SK-N-SH treated with all-trans-retinoic acid at 6 μM for 48 hours (cell line): ENCODE measurements around the gene TTC39B.
A peak's percentile ranks its signal among the peaks of the same experiment; 100 is the strongest.

Experiments
- ATAC-seq: fragments of 200-7000 bp; cut with Tn5 transposase; 3 replicates; pipeline ENCODE4 v1.9.1; 2020; ENCODE audit warnings: mild to moderate bottlenecking, moderate library complexity
- ARNTL ChIP-seq: fragments of 450-650 bp; formaldehyde crosslinking; IDR thresholded peaks from 2 replicates; pipeline ENCODE4 v1.5.0; 2020; ENCODE audit warnings: low read depth, mild to moderate bottlenecking, moderate library complexity, borderline replicate concordance
- BACH2 ChIP-seq: fragments of 250-450 bp; sonication (Bioruptor Pico); IDR thresholded peaks from 2 replicates; pipeline ENCODE4 v1.9.0; 2021; ENCODE audit warnings: mild to moderate bottlenecking, borderline replicate concordance
- CSDC2 ChIP-seq: fragments of 250-450 bp; sonication (Bioruptor Pico); IDR thresholded peaks from 2 replicates; pipeline ENCODE4 v1.5.0; 2020; ENCODE audit warnings: mild to moderate bottlenecking, moderate library complexity
- GLIS3 ChIP-seq: fragments of 250-450 bp; sonication (Bioruptor Pico); IDR thresholded peaks from 2 replicates; pipeline ENCODE4 v1.5.0; 2020; ENCODE audit warnings: mild to moderate bottlenecking, moderate library complexity
- ISL1 ChIP-seq: fragments of 250-450 bp; sonication (Bioruptor Pico); IDR thresholded peaks from 2 replicates; pipeline ENCODE4 v2.1.2; 2022; ENCODE audit warnings: mild to moderate bottlenecking, moderate library complexity
- OSR1 ChIP-seq: fragments of 250-450 bp; sonication (Bioruptor Pico); IDR thresholded peaks from 2 replicates; pipeline ENCODE4 v1.8.0; 2022; ENCODE audit warnings: moderate library complexity, mild to moderate bottlenecking, inconsistent platforms
- PPARA ChIP-seq: fragments of 250-450 bp; sonication (Bioruptor Pico); IDR thresholded peaks from 2 replicates; pipeline ENCODE4 v1.5.0; 2020; ENCODE audit warnings: mild to moderate bottlenecking, borderline replicate concordance
- SNAI2 ChIP-seq: fragments of 250-450 bp; sonication (Bioruptor Pico); IDR thresholded peaks from 2 replicates; pipeline ENCODE4 v1.5.0; 2020; ENCODE audit warnings: mild to moderate bottlenecking, moderate library complexity
- TCF4 ChIP-seq: fragments of 250-450 bp; sonication (Bioruptor Pico); IDR thresholded peaks from 2 replicates; pipeline ENCODE4 v1.8.0; 2021; ENCODE audit warnings: mild to moderate bottlenecking, moderate library complexity, borderline replicate concordance
- ZC3H10 ChIP-seq: fragments of 250-450 bp; sonication (Bioruptor Pico); IDR thresholded peaks from 2 replicates; pipeline ENCODE4 v1.5.1; 2021; ENCODE audit warnings: mild to moderate bottlenecking, moderate library complexity
- ZFP3 ChIP-seq: fragments of 250-450 bp; sonication (Bioruptor Pico); IDR thresholded peaks from 2 replicates; pipeline ENCODE4 v1.5.0; 2020; ENCODE audit warnings: mild to moderate bottlenecking, moderate library complexity
- ZNF565 ChIP-seq: fragments of 450-650 bp; formaldehyde crosslinking; conservative IDR thresholded peaks from 2 replicates; pipeline ENCODE4 v1.5.0; 2020; ENCODE audit warnings: low read depth, mild to moderate bottlenecking, moderate library complexity
- ZNF70 ChIP-seq: fragments of 450-650 bp; formaldehyde crosslinking; IDR thresholded peaks from 2 replicates; pipeline ENCODE4 v1.5.0; 2020; ENCODE audit warnings: mild to moderate bottlenecking, moderate library complexity
- ZNF8 ChIP-seq: fragments of 450-650 bp; formaldehyde crosslinking; IDR thresholded peaks from 2 replicates; pipeline ENCODE4 v1.5.0; 2020; ENCODE audit warnings: mild to moderate bottlenecking, moderate library complexity
- TF ChIP-seq, protein P1 (sequence below): fragments of 250-450 bp; sonication (Bioruptor Pico); IDR thresholded peaks from 2 replicates; pipeline ENCODE4 v1.8.0; 2021; ENCODE audit warnings: low read depth, mild to moderate bottlenecking, moderate library complexity, borderline replicate concordance
- TF ChIP-seq, protein P2 (sequence below): fragments of 250-450 bp; sonication (Bioruptor Pico); IDR thresholded peaks from 2 replicates; pipeline ENCODE4 v1.5.1; 2020; ENCODE audit warnings: low read depth, mild to moderate bottlenecking, moderate library complexity
- TF ChIP-seq, protein P3 (sequence below): fragments of 250-450 bp; sonication (Bioruptor Pico); IDR thresholded peaks from 2 replicates; pipeline ENCODE4 v1.5.0; 2020; ENCODE audit warnings: mild to moderate bottlenecking, moderate library complexity
- TF ChIP-seq, protein P4 (sequence below): fragments of 250-450 bp; sonication (Bioruptor Pico); IDR thresholded peaks from 2 replicates; pipeline ENCODE4 v1.5.1; 2021; ENCODE audit warnings: mild to moderate bottlenecking, moderate library complexity

Gene TTC39B

DNA sequence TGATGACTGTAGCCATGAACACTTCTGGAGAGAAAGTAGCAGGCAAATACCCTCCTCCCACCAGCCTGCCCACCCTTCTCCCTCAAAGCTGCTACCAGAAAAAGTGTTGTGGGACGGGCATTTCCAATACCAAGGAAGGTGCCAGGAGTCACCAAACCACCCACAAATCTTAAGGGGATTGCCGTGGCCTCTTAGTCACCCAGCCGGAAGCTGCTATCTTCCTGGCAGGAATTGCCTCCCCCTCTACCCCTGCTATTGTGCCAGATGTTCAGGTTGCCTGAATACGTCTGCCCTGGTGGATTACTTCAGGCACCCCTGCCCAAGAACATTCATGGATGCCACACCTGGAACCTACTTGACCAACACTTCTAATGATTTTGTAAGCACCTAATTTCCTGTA, 156.1 kb downstream of the TTC39B start:
- TF ChIP-seq ZNF70 (no peak), PPARA (CRISPR knock-in tag) (no peak), ZFP3 (CRISPR knock-in tag) (no peak), SNAI2 (no peak), GLIS3 (CRISPR knock-in tag) (no peak), CSDC2 (CRISPR knock-in tag) (no peak), ZNF8 (no peak)
- TF ChIP-seq, protein P1, sequence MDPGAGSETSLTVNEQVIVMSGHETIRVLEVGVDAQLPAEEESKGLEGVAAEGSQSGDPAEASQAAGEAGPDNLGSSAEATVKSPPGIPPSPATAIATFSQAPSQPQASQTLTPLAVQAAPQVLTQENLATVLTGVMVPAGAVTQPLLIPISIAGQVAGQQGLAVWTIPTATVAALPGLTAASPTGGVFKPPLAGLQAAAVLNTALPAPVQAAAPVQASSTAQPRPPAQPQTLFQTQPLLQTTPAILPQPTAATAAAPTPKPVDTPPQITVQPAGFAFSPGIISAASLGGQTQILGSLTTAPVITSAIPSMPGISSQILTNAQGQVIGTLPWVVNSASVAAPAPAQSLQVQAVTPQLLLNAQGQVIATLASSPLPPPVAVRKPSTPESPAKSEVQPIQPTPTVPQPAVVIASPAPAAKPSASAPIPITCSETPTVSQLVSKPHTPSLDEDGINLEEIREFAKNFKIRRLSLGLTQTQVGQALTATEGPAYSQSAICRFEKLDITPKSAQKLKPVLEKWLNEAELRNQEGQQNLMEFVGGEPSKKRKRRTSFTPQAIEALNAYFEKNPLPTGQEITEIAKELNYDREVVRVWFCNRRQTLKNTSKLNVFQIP (CRISPR knock-in tag), result no peak
- TF ChIP-seq, protein P2, sequence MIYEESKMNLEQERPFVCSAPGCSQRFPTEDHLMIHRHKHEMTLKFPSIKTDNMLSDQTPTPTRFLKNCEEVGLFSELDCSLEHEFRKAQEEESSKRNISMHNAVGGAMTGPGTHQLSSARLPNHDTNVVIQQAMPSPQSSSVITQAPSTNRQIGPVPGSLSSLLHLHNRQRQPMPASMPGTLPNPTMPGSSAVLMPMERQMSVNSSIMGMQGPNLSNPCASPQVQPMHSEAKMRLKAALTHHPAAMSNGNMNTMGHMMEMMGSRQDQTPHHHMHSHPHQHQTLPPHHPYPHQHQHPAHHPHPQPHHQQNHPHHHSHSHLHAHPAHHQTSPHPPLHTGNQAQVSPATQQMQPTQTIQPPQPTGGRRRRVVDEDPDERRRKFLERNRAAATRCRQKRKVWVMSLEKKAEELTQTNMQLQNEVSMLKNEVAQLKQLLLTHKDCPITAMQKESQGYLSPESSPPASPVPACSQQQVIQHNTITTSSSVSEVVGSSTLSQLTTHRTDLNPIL (CRISPR knock-in tag), result no peak
- TF ChIP-seq, protein P3, sequence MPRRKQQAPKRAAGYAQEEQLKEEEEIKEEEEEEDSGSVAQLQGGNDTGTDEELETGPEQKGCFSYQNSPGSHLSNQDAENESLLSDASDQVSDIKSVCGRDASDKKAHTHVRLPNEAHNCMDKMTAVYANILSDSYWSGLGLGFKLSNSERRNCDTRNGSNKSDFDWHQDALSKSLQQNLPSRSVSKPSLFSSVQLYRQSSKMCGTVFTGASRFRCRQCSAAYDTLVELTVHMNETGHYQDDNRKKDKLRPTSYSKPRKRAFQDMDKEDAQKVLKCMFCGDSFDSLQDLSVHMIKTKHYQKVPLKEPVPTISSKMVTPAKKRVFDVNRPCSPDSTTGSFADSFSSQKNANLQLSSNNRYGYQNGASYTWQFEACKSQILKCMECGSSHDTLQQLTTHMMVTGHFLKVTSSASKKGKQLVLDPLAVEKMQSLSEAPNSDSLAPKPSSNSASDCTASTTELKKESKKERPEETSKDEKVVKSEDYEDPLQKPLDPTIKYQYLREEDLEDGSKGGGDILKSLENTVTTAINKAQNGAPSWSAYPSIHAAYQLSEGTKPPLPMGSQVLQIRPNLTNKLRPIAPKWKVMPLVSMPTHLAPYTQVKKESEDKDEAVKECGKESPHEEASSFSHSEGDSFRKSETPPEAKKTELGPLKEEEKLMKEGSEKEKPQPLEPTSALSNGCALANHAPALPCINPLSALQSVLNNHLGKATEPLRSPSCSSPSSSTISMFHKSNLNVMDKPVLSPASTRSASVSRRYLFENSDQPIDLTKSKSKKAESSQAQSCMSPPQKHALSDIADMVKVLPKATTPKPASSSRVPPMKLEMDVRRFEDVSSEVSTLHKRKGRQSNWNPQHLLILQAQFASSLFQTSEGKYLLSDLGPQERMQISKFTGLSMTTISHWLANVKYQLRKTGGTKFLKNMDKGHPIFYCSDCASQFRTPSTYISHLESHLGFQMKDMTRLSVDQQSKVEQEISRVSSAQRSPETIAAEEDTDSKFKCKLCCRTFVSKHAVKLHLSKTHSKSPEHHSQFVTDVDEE, result no peak
- no peak for ATAC-seq

DNA sequence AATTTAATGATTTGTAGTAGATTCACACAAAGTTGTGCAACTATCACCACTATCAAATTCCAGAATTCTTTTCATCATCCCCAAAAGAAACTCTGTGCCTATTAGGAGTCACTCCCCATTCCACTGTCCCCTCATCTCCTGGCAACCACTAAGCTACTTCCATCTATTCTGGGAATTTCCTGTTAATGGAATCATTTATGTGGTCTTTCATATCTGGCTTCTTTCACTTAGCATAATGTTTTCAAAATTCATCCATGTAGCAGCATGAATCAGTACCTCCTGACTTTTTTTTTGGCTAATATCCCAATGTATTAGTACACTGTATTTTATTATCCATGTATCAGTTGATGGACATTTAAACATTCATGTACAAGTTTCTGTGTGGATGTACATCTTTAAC, 157.6 kb downstream of the TTC39B start:
- ATAC-seq, result no peak
- TF ChIP-seq ZC3H10 (CRISPR knock-in tag), result no peak
- TF ChIP-seq TCF4 (CRISPR knock-in tag), result peak; percentile 47; the same call in 1 of the 2 replicates
- TF ChIP-seq, protein P2 (CRISPR knock-in tag), result peak; percentile 20; the same call in 1 of the 2 replicates
- TF ChIP-seq SNAI2, result no peak
- peak; percentile 98 for TF ChIP-seq ISL1 (CRISPR knock-in tag)

DNA sequence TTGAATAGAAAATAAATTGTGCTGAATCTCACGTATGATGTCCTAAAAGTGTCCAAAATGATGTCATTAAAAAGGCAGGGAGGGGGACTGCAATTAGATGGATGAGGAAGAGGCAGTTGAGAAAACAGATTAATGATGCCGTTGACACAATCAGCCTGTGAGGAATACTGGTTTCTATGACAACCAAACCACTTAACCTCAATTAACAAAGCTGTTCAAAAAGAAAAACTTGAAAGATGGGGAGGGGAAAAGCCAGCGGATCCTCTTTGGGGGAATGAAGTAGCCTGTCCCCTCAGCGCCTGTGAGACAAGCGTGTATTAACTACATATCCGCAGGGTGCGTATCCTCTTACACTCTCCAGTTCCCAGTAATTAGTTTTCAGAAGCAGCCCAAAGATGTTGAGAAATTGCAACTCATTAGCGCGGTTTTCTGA, 160.7 kb downstream of the TTC39B start:
- ATAC-seq, result no peak
- TF ChIP-seq ISL1 (CRISPR knock-in tag) (no peak), SNAI2 (no peak), OSR1 (CRISPR knock-in tag) (no peak), ZNF565 (no peak), BACH2 (CRISPR knock-in tag) (no peak), TCF4 (CRISPR knock-in tag) (no peak), ARNTL (CRISPR knock-in tag) (no peak)
- TF ChIP-seq, protein P2 (CRISPR knock-in tag), result no peak
- TF ChIP-seq, protein P3, result no peak
- TF ChIP-seq, protein P4, sequence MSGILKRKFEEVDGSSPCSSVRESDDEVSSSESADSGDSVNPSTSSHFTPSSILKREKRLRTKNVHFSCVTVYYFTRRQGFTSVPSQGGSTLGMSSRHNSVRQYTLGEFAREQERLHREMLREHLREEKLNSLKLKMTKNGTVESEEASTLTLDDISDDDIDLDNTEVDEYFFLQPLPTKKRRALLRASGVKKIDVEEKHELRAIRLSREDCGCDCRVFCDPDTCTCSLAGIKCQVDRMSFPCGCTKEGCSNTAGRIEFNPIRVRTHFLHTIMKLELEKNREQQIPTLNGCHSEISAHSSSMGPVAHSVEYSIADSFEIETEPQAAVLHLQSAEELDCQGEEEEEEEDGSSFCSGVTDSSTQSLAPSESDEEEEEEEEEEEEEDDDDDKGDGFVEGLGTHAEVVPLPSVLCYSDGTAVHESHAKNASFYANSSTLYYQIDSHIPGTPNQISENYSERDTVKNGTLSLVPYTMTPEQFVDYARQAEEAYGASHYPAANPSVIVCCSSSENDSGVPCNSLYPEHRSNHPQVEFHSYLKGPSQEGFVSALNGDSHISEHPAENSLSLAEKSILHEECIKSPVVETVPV (CRISPR knock-in tag), result no peak
